ENCODE data around the gene OR51B2.
"Not testable (repeated sequence)": the region's sequence is repeated elsewhere in the genome, so short reads cannot be mapped to it uniquely, and the experiment has no call there.

The OR51B2 gene

DNA sequence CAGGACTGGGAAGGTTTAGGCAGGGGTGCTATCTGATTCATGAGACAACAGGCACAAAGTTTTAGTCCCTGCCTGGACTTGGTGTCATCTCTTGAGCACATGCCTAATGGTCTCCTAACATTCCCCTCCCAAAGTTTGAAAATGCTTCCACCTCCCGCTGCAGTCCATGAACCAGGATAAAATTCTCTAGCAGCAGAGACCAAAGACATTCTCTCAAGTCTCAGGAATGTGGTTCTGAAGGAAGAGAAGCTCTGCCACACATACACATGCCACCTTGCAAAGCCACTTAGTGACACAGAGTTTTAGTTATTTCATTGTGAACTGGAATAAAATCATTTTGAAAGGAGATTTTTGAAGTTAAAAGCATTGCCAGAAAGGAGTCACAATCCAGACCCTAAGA lies 42.8 kb upstream of the OR51B2 start:
- no peaks in the 10 kb centered on the region for H3K36me3 ChIP-seq (ENCODE audit: control insufficient read depth, low read length)
- H4K20me1 ChIP-seq (ENCODE audit: control insufficient read depth, insufficient read depth, low read depth, low read length): no peaks in the 10 kb centered on the region
- H3K79me2 ChIP-seq (ENCODE audit: control insufficient read depth, low read length): no peaks in the 10 kb centered on the region
- H3K4me1 ChIP-seq (ENCODE audit: control insufficient read depth, low read length): no peaks in the 10 kb centered on the region
- H3K4me2 ChIP-seq (ENCODE audit: low read length): no peak overlapping the region
- H3K9me3 ChIP-seq (ENCODE audit: control insufficient read depth, insufficient read depth, low read length): no peaks in the 10 kb centered on the region
- no peaks in the 10 kb centered on the region for H3K9me2 ChIP-seq (replicated peaks; ENCODE audit: control insufficient read depth, low read length)
- H3K27ac ChIP-seq (ENCODE audit: low read depth, low read length): no peak overlapping the region
- TF ChIP-seq, protein P1, sequence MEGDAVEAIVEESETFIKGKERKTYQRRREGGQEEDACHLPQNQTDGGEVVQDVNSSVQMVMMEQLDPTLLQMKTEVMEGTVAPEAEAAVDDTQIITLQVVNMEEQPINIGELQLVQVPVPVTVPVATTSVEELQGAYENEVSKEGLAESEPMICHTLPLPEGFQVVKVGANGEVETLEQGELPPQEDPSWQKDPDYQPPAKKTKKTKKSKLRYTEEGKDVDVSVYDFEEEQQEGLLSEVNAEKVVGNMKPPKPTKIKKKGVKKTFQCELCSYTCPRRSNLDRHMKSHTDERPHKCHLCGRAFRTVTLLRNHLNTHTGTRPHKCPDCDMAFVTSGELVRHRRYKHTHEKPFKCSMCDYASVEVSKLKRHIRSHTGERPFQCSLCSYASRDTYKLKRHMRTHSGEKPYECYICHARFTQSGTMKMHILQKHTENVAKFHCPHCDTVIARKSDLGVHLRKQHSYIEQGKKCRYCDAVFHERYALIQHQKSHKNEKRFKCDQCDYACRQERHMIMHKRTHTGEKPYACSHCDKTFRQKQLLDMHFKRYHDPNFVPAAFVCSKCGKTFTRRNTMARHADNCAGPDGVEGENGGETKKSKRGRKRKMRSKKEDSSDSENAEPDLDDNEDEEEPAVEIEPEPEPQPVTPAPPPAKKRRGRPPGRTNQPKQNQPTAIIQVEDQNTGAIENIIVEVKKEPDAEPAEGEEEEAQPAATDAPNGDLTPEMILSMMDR (IDR thresholded peaks at IDR 0.05; ENCODE audit: low read depth, low read length, poor library complexity, severe bottlenecking): no peak
- TF ChIP-seq EZH2phosphoT487 (IDR thresholded peaks at IDR 0.05; ENCODE audit: borderline replicate concordance, low read length): no peak
- H3K4me3 ChIP-seq (ENCODE audit: low read length): no peak overlapping the region
- H3F3A ChIP-seq (ENCODE audit: control insufficient read depth, insufficient read depth): no peaks in the 10 kb centered on the region
- H3K27me3 ChIP-seq (ENCODE audit: control insufficient read depth, low read length): no peaks in the 10 kb centered on the region

DNA sequence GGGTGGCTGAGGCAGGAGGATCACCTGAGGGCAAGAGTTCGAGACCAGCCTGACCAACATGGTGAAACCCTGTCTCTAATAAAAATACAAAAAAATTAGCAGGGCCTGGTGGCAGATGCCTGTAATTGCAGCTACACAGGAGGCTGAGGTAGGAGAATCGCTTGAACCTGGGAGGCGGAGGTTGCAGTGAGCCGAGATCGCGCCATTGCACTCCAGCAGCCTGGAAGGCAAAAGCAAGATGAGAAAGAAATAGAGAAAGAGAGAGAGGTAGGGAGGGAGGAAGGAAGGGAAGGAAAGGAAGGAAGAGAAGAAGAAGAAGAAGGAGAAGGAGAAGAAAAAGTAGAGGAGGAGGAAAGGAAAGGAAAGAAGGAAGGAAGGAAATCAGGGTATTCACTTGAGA lies 42.3 kb upstream of the OR51B2 start:
- not testable (repeated sequence) for H3K9me2 ChIP-seq (replicated peaks; ENCODE audit: control insufficient read depth, low read length); H3K4me1 ChIP-seq (ENCODE audit: control insufficient read depth, low read length); H3K9me3 ChIP-seq (ENCODE audit: control insufficient read depth, insufficient read depth, low read length); H3K4me3 ChIP-seq (ENCODE audit: low read length); H3K36me3 ChIP-seq (ENCODE audit: control insufficient read depth, low read length); H3K4me2 ChIP-seq (ENCODE audit: low read length); H3K79me2 ChIP-seq (ENCODE audit: control insufficient read depth, low read length); H4K20me1 ChIP-seq (ENCODE audit: control insufficient read depth, insufficient read depth, low read depth, low read length); H3K27me3 ChIP-seq (ENCODE audit: control insufficient read depth, low read length); H3F3A ChIP-seq (ENCODE audit: control insufficient read depth, insufficient read depth); H3K27ac ChIP-seq (ENCODE audit: low read depth, low read length)

- Histone ChIP-seq H3K27me3 (ENCODE audit: control insufficient read depth, low read length) (no peaks in the 10 kb centered on the region), H3K79me2 (ENCODE audit: control insufficient read depth, low read length) (no peaks in the 10 kb centered on the region), H3K9me2 (replicated peaks; ENCODE audit: control insufficient read depth, low read length) (no peaks in the 10 kb centered on the region), H3K4me2 (ENCODE audit: low read length) (no peak overlapping the region), H3K9me3 (ENCODE audit: control insufficient read depth, insufficient read depth, low read length) (no peaks in the 10 kb centered on the region), H3K36me3 (ENCODE audit: control insufficient read depth, low read length) (no peaks in the 10 kb centered on the region), H3K4me3 (ENCODE audit: low read length) (no peak overlapping the region), H3K27ac (ENCODE audit: low read depth, low read length) (no peak overlapping the region), H4K20me1 (ENCODE audit: control insufficient read depth, insufficient read depth, low read depth, low read length) (no peaks in the 10 kb centered on the region), H3F3A (ENCODE audit: control insufficient read depth, insufficient read depth) (no peaks in the 10 kb centered on the region), H3K4me1 (ENCODE audit: control insufficient read depth, low read length) (no peaks in the 10 kb centered on the region)
- no peak for TF ChIP-seq EZH2phosphoT487 (IDR thresholded peaks at IDR 0.05; ENCODE audit: borderline replicate concordance, low read length)
- TF ChIP-seq, protein P1 (IDR thresholded peaks at IDR 0.05; ENCODE audit: low read depth, low read length, poor library complexity, severe bottlenecking): no peak
Measured at GRCh38 chr11:5364214-5364613, 40.1 kb upstream of the OR51B2 start.

DNA sequence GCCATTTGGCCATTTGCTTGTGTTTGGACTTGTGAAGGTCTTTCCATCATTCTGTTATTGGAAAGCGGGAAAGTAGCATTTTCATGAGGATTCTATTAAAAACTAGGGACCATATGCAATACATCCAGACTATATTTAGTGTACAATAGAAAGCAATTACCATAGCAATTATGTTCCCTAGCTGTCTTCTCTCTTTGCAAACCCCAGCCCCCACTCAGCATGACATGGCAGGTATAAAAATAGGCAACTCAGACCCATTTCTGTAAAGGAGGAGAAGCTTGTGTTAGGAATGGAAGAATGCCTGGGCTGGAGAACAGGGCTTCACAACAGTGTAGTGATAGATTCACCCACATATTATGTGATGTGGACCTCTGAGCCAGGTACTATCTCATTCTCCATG lies 39.6 kb upstream of the OR51B2 start:
- Histone ChIP-seq H3K9me2 (replicated peaks; ENCODE audit: control insufficient read depth, low read length) (no peaks in the 10 kb centered on the region), H3K4me2 (ENCODE audit: low read length) (no peak overlapping the region), H3K4me3 (ENCODE audit: low read length) (no peak overlapping the region), H3K36me3 (ENCODE audit: control insufficient read depth, low read length) (no peaks in the 10 kb centered on the region), H3K27ac (ENCODE audit: low read depth, low read length) (no peak overlapping the region), H3K27me3 (ENCODE audit: control insufficient read depth, low read length) (no peaks in the 10 kb centered on the region), H3K9me3 (ENCODE audit: control insufficient read depth, insufficient read depth, low read length) (no peaks in the 10 kb centered on the region), H3K4me1 (ENCODE audit: control insufficient read depth, low read length) (no peaks in the 10 kb centered on the region), H3F3A (ENCODE audit: control insufficient read depth, insufficient read depth) (no peaks in the 10 kb centered on the region), H3K79me2 (ENCODE audit: control insufficient read depth, low read length) (no peaks in the 10 kb centered on the region), H4K20me1 (ENCODE audit: control insufficient read depth, insufficient read depth, low read depth, low read length) (no peaks in the 10 kb centered on the region)
- no peak for TF ChIP-seq EZH2phosphoT487 (IDR thresholded peaks at IDR 0.05; ENCODE audit: borderline replicate concordance, low read length)
- TF ChIP-seq, protein P1 (IDR thresholded peaks at IDR 0.05; ENCODE audit: low read depth, low read length, poor library complexity, severe bottlenecking): no peak

All from DOHH2 (cell line).